SK-N-SH (cell line): Measurements from ENCODE around the gene ZNF474.

ENCODE experiments used
- EP300 ChIP-seq, 2 experiments: IDR thresholded peaks; 2 replicates each; pipeline versions ENCODE4 v1.4.0 to v1.6.1; 2012; ENCODE audit warnings: borderline replicate concordance in 1 of 2, low read depth in 1 of 2, low read length in 1 of 2
- EZH2phosphoT487 ChIP-seq: fragments of 200-600 bp; sonication (generic); IDR thresholded peaks from 2 replicates; pipeline ENCODE4 v1.6.1; 2017; ENCODE audit warnings: low read depth, mixed run types, mild to moderate bottlenecking, antibody characterized with exemption, moderate library complexity, borderline replicate concordance
- FOXJ3 ChIP-seq: sonication (generic); formaldehyde crosslinking; IDR thresholded peaks from 2 replicates; pipeline ENCODE4 v1.5.1; 2020; ENCODE audit warnings: mild to moderate bottlenecking, missing genetic modification reagents
- JUND ChIP-seq: IDR thresholded peaks from 2 replicates; pipeline ENCODE4 v1.4.0; 2012
- MAX ChIP-seq: IDR thresholded peaks from 2 replicates; pipeline ENCODE4 v1.4.0; 2012; ENCODE audit warnings: low read depth
- POLR2AphosphoS5 ChIP-seq: IDR thresholded peaks from 2 replicates; pipeline ENCODE4 v1.6.1; 2012; ENCODE audit warnings: low read depth, low read length
- SIN3A ChIP-seq: IDR thresholded peaks from 2 replicates; pipeline ENCODE4 v1.6.1; 2012; ENCODE audit warnings: low read depth, mild to moderate bottlenecking, low read length, moderate library complexity, borderline replicate concordance
- SMC3 ChIP-seq: IDR thresholded peaks from 2 replicates; pipeline ENCODE4 v1.6.1; 2012; ENCODE audit warnings: low read depth, low read length, improper control_type of control experiment
- TCF12 ChIP-seq: IDR thresholded peaks from 2 replicates; pipeline ENCODE4 v1.4.0; 2012
- YY1 ChIP-seq: IDR thresholded peaks from 2 replicates; pipeline ENCODE4 v1.4.0; 2012; ENCODE audit warnings: low read depth, mild to moderate bottlenecking
- TF ChIP-seq, protein P1 (sequence below): IDR thresholded peaks from 2 replicates; pipeline ENCODE4 v1.6.1; 2012; ENCODE audit warnings: mild to moderate bottlenecking, low read depth, low read length, moderate library complexity
- TF ChIP-seq, protein P2 (sequence below): fragments of 200-600 bp; sonication (generic); IDR thresholded peaks from 2 replicates; pipeline ENCODE4 v1.6.1; 2017; ENCODE audit warnings: antibody characterized with exemption, mild to moderate bottlenecking, moderate library complexity

- TF ChIP-seq SIN3A (no peak), EZH2phosphoT487 (no peak), SMC3 (no peak), JUND (peak; percentile 26; the same call in 1 of the 2 replicates), TCF12 (peak; percentile 28), FOXJ3 (CRISPR knock-in tag) (no peak), MAX (no peak), YY1 (no peak), EP300 (IDR thresholded peaks at IDR 0.05; ENCODE audit: borderline replicate concordance in 1 of 2, low read depth in 1 of 2, low read length in 1 of 2) (no peak), POLR2AphosphoS5 (no peak)
- TF ChIP-seq, protein P1, sequence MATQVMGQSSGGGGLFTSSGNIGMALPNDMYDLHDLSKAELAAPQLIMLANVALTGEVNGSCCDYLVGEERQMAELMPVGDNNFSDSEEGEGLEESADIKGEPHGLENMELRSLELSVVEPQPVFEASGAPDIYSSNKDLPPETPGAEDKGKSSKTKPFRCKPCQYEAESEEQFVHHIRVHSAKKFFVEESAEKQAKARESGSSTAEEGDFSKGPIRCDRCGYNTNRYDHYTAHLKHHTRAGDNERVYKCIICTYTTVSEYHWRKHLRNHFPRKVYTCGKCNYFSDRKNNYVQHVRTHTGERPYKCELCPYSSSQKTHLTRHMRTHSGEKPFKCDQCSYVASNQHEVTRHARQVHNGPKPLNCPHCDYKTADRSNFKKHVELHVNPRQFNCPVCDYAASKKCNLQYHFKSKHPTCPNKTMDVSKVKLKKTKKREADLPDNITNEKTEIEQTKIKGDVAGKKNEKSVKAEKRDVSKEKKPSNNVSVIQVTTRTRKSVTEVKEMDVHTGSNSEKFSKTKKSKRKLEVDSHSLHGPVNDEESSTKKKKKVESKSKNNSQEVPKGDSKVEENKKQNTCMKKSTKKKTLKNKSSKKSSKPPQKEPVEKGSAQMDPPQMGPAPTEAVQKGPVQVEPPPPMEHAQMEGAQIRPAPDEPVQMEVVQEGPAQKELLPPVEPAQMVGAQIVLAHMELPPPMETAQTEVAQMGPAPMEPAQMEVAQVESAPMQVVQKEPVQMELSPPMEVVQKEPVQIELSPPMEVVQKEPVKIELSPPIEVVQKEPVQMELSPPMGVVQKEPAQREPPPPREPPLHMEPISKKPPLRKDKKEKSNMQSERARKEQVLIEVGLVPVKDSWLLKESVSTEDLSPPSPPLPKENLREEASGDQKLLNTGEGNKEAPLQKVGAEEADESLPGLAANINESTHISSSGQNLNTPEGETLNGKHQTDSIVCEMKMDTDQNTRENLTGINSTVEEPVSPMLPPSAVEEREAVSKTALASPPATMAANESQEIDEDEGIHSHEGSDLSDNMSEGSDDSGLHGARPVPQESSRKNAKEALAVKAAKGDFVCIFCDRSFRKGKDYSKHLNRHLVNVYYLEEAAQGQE: no peak
- TF ChIP-seq, protein P2, sequence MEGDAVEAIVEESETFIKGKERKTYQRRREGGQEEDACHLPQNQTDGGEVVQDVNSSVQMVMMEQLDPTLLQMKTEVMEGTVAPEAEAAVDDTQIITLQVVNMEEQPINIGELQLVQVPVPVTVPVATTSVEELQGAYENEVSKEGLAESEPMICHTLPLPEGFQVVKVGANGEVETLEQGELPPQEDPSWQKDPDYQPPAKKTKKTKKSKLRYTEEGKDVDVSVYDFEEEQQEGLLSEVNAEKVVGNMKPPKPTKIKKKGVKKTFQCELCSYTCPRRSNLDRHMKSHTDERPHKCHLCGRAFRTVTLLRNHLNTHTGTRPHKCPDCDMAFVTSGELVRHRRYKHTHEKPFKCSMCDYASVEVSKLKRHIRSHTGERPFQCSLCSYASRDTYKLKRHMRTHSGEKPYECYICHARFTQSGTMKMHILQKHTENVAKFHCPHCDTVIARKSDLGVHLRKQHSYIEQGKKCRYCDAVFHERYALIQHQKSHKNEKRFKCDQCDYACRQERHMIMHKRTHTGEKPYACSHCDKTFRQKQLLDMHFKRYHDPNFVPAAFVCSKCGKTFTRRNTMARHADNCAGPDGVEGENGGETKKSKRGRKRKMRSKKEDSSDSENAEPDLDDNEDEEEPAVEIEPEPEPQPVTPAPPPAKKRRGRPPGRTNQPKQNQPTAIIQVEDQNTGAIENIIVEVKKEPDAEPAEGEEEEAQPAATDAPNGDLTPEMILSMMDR: no peak
Measured at GRCh38 chr5:122141751-122142150, 12.4 kb downstream of the ZNF474 start.
